Testis (tissue), 2 donors: ENCODE results near the gene ALDH1L1.
A peak's percentile ranks its signal among the peaks of the same experiment; 100 is the strongest.

ENCODE experiments used
- CTCF ChIP-seq, 3 experiments: fragments of 450-650 bp in 2 of 3; fragments of 200-600 bp in 1 of 3; sonication (generic) in 1 of 3; IDR thresholded peaks; one replicate each; pipeline ENCODE4 v1.5.1; 2016 to 2019; ENCODE audit warnings: antibody characterized with exemption in 3 of 3, mild to moderate bottlenecking in 2 of 3, moderate library complexity in 1 of 3
- POLR2A ChIP-seq: fragments of 450-650 bp; IDR thresholded peaks from one replicate; pipeline ENCODE4 v1.6.1; 2017; ENCODE audit warnings: antibody characterized with exemption, mild to moderate bottlenecking, moderate library complexity

GRCh38 chr3:126132751-126133511 is 47.5 kb downstream of the ALDH1L1 start:
- TF ChIP-seq CTCF (IDR thresholded peaks at IDR 0.05) (peak in 1 of 3 experiments; percentile 15), POLR2A (no peak)
